ENCODE results near the gene POP4. TPM values are rescaled to one million over a fixed set of nuclear protein-coding genes. Genes with fewer than 3 reads are reported as not detected.

Gene POP4
- total RNA-seq, 1 donor from 2014 or later = 37.9 TPM

GRCh38 chr19:29562299-29563297 lies 43.5 kb upstream of the POP4 start:
- peaks cover 8% of the 10 kb centered on the region for H3K36me3 Mint-ChIP-seq (ENCODE audit: unreplicated experiment)
- TF ChIP-seq, protein P1, sequence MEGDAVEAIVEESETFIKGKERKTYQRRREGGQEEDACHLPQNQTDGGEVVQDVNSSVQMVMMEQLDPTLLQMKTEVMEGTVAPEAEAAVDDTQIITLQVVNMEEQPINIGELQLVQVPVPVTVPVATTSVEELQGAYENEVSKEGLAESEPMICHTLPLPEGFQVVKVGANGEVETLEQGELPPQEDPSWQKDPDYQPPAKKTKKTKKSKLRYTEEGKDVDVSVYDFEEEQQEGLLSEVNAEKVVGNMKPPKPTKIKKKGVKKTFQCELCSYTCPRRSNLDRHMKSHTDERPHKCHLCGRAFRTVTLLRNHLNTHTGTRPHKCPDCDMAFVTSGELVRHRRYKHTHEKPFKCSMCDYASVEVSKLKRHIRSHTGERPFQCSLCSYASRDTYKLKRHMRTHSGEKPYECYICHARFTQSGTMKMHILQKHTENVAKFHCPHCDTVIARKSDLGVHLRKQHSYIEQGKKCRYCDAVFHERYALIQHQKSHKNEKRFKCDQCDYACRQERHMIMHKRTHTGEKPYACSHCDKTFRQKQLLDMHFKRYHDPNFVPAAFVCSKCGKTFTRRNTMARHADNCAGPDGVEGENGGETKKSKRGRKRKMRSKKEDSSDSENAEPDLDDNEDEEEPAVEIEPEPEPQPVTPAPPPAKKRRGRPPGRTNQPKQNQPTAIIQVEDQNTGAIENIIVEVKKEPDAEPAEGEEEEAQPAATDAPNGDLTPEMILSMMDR (IDR thresholded peaks at IDR 0.05; ENCODE audit: partially characterized antibody, unreplicated experiment) = no peak
- peaks cover 13% of the 10 kb centered on the region for H3K9me3 Mint-ChIP-seq (ENCODE audit: unreplicated experiment)
- peaks cover 4% of the 10 kb centered on the region for H3K27me3 Mint-ChIP-seq (ENCODE audit: unreplicated experiment)
- no peak overlapping the region for H3K27ac Mint-ChIP-seq (ENCODE audit: unreplicated experiment)
- H3K4me3 Mint-ChIP-seq (ENCODE audit: unreplicated experiment) = peak overlapping the region; percentile 34
- no peak for DNase-seq
- H3K4me1 Mint-ChIP-seq (ENCODE audit: low read depth, unreplicated experiment) = peaks cover 12% of the 10 kb centered on the region

DNA sequence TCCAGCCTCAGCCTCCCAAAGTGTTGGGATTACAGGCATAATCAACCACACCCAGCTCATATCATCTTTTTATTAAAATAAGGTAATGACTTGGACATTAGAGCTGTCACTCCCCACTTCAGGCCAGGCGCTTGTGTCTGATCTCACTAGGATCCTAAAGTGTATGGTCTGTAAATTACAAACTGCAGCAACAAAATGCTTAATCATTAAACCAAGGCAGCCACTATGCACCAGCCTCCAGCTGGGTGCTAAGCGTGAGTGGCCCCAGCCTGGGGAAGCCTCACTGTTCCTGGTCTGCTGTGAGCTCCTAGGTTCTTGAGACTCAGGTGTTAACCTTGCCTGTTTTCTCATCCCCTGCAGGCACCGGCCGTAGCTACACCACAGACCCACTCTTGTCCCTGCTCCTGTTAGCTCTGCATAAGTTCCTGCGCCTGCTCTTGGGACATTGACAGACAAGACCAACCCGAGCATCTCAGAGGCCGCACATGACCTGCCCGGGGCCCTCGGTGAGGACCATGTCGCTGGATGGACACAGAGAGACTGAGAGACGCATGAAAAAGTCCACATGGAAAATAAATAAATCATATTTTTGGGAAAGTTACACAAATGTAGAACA lies 42.5 kb upstream of the POP4 start:
- Mint-ChIP-seq H3K4me1 (ENCODE audit: low read depth, unreplicated experiment) (peaks cover 12% of the 10 kb centered on the region), H3K36me3 (ENCODE audit: unreplicated experiment) (peaks cover 8% of the 10 kb centered on the region), H3K27ac (ENCODE audit: unreplicated experiment) (no peak overlapping the region), H3K4me3 (ENCODE audit: unreplicated experiment) (no peak overlapping the region), H3K9me3 (ENCODE audit: unreplicated experiment) (peaks cover 12% of the 10 kb centered on the region), H3K27me3 (ENCODE audit: unreplicated experiment) (peaks cover 4% of the 10 kb centered on the region)
- TF ChIP-seq, protein P1 (IDR thresholded peaks at IDR 0.05; ENCODE audit: partially characterized antibody, unreplicated experiment) = no peak
- DNase-seq = no peak

DNA sequence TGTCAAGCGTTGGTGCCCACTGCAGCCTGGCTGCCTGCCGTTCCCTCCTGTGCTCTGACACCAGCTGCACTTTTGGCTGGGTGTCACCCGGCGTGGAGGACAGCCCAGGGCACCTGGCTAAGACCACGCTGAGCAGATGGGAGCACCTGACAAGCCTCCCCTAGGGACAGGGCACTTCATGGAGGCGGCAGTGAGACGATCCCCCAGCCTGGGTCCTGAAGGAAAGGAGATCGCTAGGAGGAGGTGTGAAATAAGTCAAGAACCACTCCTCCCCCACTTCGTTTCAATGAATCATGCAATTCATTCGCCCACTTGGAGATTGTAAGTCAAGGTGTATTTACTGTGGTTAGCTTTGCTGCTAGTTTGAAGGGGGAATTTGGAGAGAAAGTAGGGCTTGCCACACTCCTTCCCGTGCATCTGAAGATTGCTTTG lies 41.5 kb upstream of the POP4 start:
- Mint-ChIP-seq H3K27ac (ENCODE audit: unreplicated experiment) (no peak overlapping the region), H3K27me3 (ENCODE audit: unreplicated experiment) (peaks cover 4% of the 10 kb centered on the region), H3K36me3 (ENCODE audit: unreplicated experiment) (peaks cover 8% of the 10 kb centered on the region), H3K4me1 (ENCODE audit: low read depth, unreplicated experiment) (peaks cover 12% of the 10 kb centered on the region), H3K4me3 (ENCODE audit: unreplicated experiment) (no peak overlapping the region), H3K9me3 (ENCODE audit: unreplicated experiment) (peaks cover 7% of the 10 kb centered on the region)
- TF ChIP-seq, protein P1 (IDR thresholded peaks at IDR 0.05; ENCODE audit: partially characterized antibody, unreplicated experiment) = no peak
- DNase-seq = no peak

DNA sequence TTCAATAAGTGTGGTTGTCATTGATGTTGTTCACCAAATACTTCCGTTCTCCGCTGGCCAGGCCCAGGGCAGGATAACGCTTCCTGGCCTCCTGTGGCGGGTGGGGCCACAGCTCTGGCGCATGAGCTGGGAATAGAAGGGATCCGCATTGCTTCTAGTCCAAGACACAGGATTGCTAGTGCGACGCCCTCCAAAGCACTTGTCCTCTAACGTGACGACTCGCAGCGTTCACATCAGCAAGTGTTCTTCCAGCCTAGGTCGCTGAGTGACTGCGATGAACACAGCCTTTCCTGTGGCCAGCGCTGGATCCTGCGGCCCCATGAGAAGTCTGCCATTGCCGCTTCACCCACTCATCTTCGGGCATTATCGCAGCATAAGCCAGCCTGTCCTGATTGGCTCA lies 40.9 kb upstream of the POP4 start:
- Mint-ChIP-seq H3K27me3 (ENCODE audit: unreplicated experiment) (peaks cover 4% of the 10 kb centered on the region), H3K36me3 (ENCODE audit: unreplicated experiment) (peaks cover 3% of the 10 kb centered on the region), H3K4me3 (ENCODE audit: unreplicated experiment) (no peak overlapping the region), H3K4me1 (ENCODE audit: low read depth, unreplicated experiment) (peaks cover 12% of the 10 kb centered on the region), H3K27ac (ENCODE audit: unreplicated experiment) (no peak overlapping the region), H3K9me3 (ENCODE audit: unreplicated experiment) (peaks cover 7% of the 10 kb centered on the region)
- DNase-seq = no peak
- TF ChIP-seq, protein P1 (IDR thresholded peaks at IDR 0.05; ENCODE audit: partially characterized antibody, unreplicated experiment) = no peak
